K562 (cell line): ENCODE results near the gene ABT1. TPM values are rescaled to one million over a fixed set of nuclear protein-coding genes. Genes with fewer than 3 reads are reported as not detected.

ENCODE experiments used
- ARNT ChIP-seq, 2 experiments: fragments of 450-650 bp; IDR thresholded peaks; 2 replicates each; pipeline ENCODE4 v1.6.1; 2016; ENCODE audit warnings: mild to moderate bottlenecking in 1 of 2
- CREB1 ChIP-seq, 2 experiments: sonication (generic) in 1 of 2; formaldehyde crosslinking in 1 of 2; IDR thresholded peaks; 2 replicates each; pipeline versions ENCODE4 v1.6.1 to v1.8.0; 2012 to 2022; ENCODE audit warnings: inconsistent platforms in 1 of 2, mild to moderate bottlenecking in 1 of 2, missing genetic modification reagents in 1 of 2, moderate library complexity in 1 of 2
- CREM ChIP-seq: IDR thresholded peaks from 2 replicates; pipeline ENCODE4 v1.6.1; 2014; ENCODE audit warnings: antibody characterized with exemption, low read depth
- EP300 ChIP-seq: IDR thresholded peaks from 2 replicates; pipeline ENCODE4 v1.6.1; 2012; ENCODE audit warnings: low read length, improper control_type of control experiment
- EZH2 ChIP-seq: IDR thresholded peaks from 2 replicates; pipeline ENCODE4 v1.6.1; 2012; ENCODE audit warnings: low read depth, mild to moderate bottlenecking, inconsistent platforms, low read length, borderline replicate concordance
- FOXJ2 ChIP-seq: fragments of 200-800 bp; sonication (Bioruptor generic); IDR thresholded peaks from 2 replicates; pipeline ENCODE4 v1.6.1; 2016; ENCODE audit warnings: missing genetic modification characterization, missing compliant biosample characterization
- GABPA ChIP-seq: fragments of 200-800 bp; sonication (Bioruptor generic); conservative IDR thresholded peaks from 2 replicates; pipeline ENCODE4 v1.6.1; 2016; ENCODE audit warnings: low read depth, missing genetic modification characterization, missing compliant biosample characterization
- GABPB2 ChIP-seq: fragments of 250-450 bp; sonication (Bioruptor Pico); conservative IDR thresholded peaks from 2 replicates; pipeline ENCODE4 v1.5.1; 2021; ENCODE audit warnings: mild to moderate bottlenecking
- HMG20B ChIP-seq: fragments of 250-450 bp; sonication (Bioruptor Pico); IDR thresholded peaks from 2 replicates; pipeline ENCODE4 v1.5.0; 2021; ENCODE audit warnings: mild to moderate bottlenecking
- IRF2 ChIP-seq: sonication (generic); formaldehyde crosslinking; IDR thresholded peaks from 2 replicates; pipeline ENCODE4 v1.8.1; 2022; ENCODE audit warnings: mild to moderate bottlenecking, missing genetic modification reagents
- OTX1 ChIP-seq: fragments of 450-650 bp; formaldehyde crosslinking; IDR thresholded peaks from 2 replicates; pipeline ENCODE4 v1.4.0; 2022; ENCODE audit warnings: mild to moderate bottlenecking
- PYGO2 ChIP-seq: fragments of 450-650 bp; IDR thresholded peaks from 2 replicates; pipeline ENCODE4 v1.6.1; 2016; ENCODE audit warnings: mild to moderate bottlenecking, missing genetic modification characterization, moderate library complexity, missing compliant biosample characterization
- RBBP5 ChIP-seq: fragments of 200-600 bp; sonication (generic); IDR thresholded peaks from 2 replicates; pipeline ENCODE4 v1.6.1; 2012; ENCODE audit warnings: borderline replicate concordance, mild to moderate bottlenecking, low read length, control low read depth, inconsistent platforms; ENCODE audit not compliant: insufficient read depth, poor library complexity, severe bottlenecking
- RNF219 ChIP-seq: fragments of 250-450 bp; sonication (Bioruptor Pico); IDR thresholded peaks from 2 replicates; pipeline ENCODE4 v1.5.0; 2022; ENCODE audit warnings: mild to moderate bottlenecking
- SMAD3 ChIP-seq: fragments of 450-650 bp; formaldehyde crosslinking; conservative IDR thresholded peaks from 2 replicates; pipeline ENCODE4 v1.4.0; 2020; ENCODE audit warnings: mild to moderate bottlenecking
- TCF7L2 ChIP-seq: fragments of 150-350 bp; IDR thresholded peaks from 2 replicates; pipeline ENCODE4 v1.6.1; 2016; ENCODE audit warnings: low read depth, mild to moderate bottlenecking, low read length, moderate library complexity
- TFAP4 ChIP-seq: sonication (generic); formaldehyde crosslinking; IDR thresholded peaks from 2 replicates; pipeline ENCODE4 v1.8.0; 2022; ENCODE audit warnings: missing genetic modification reagents, mild to moderate bottlenecking, moderate library complexity, borderline replicate concordance
- ZBTB1 ChIP-seq: sonication (generic); formaldehyde crosslinking; IDR thresholded peaks from 2 replicates; pipeline ENCODE4 v1.8.1; 2023; ENCODE audit warnings: missing genetic modification reagents, low read depth, mild to moderate bottlenecking, borderline replicate concordance
- ZNF212 ChIP-seq: fragments of 450-650 bp; formaldehyde crosslinking; IDR thresholded peaks from 2 replicates; pipeline ENCODE4 v1.4.0; 2020; ENCODE audit warnings: mild to moderate bottlenecking
- ZNF23 ChIP-seq: fragments of 250-450 bp; sonication (Bioruptor Pico); IDR thresholded peaks from 2 replicates; pipeline ENCODE4 v1.4.0; 2020; ENCODE audit warnings: mild to moderate bottlenecking
- ZNF253 ChIP-seq: fragments of 250-450 bp; sonication (Bioruptor Pico); conservative IDR thresholded peaks from 2 replicates; pipeline ENCODE4 v1.6.1; 2021; ENCODE audit warnings: mild to moderate bottlenecking
- ZNF280B ChIP-seq: fragments of 250-450 bp; sonication (Bioruptor Pico); IDR thresholded peaks from 2 replicates; pipeline ENCODE4 v1.5.1; 2021; ENCODE audit warnings: mild to moderate bottlenecking
- ZNF384 ChIP-seq: IDR thresholded peaks from 2 replicates; pipeline ENCODE4 v1.6.1; 2012; ENCODE audit warnings: low read depth, low read length, improper control_type of control experiment
- ZNF507 ChIP-seq: conservative IDR thresholded peaks from 2 replicates; pipeline ENCODE4 v1.6.1; 2017; ENCODE audit warnings: missing genetic modification characterization, missing compliant biosample characterization
- ZNF57 ChIP-seq: fragments of 450-650 bp; formaldehyde crosslinking; IDR thresholded peaks from 2 replicates; pipeline ENCODE4 v1.4.0; 2020; ENCODE audit warnings: mild to moderate bottlenecking, moderate library complexity
- ZNF699 ChIP-seq: fragments of 250-450 bp; sonication (Bioruptor Pico); IDR thresholded peaks from 2 replicates; pipeline ENCODE4 v1.8.0; 2021; ENCODE audit warnings: mild to moderate bottlenecking, moderate library complexity; ENCODE audit not compliant: insufficient replicate concordance
- polyA plus RNA-seq, 8 experiments: library from polyadenylated mRNA; depleted of rRNA in 4 of 8; stranded (reverse) in 5 of 8; unstranded in 3 of 8; fragments of >200 nt; fragmentation: Nextera tagmentation in 2 of 8; fragmentation: Illumina TruSeq in 1 of 8; extraction: Ambion mirVana in 2 of 8; extraction: Trizol in 1 of 8; gene quantifications; 2 replicates each; pipeline versions ENCODE4 v1.2.1 to v1.2.3, GENCODE V29; 2011 to 2014; ENCODE audit warnings: inconsistent platforms in 1 of 8, missing spikeins in 1 of 8
- total RNA-seq, 7 experiments: library from RNA; depleted of rRNA in 6 of 7; stranded (reverse); fragments of >200 nt in 6 of 7; fragmentation: Illumina TruSeq in 2 of 7; extraction: Trizol in 2 of 7; gene quantifications; 2 replicates each; pipeline versions ENCODE4 v1.2.1 to v1.2.3, GENCODE V29; 2011 to 2021; ENCODE audit warnings: low replicate concordance in 1 of 7

ABT1 gene
- total and polyA plus RNA-seq, 9 of the 15 experiments (the other 6 are each of a cell fraction or from before 2014, with no cell fraction given): 8.8 to 52.7 (median 40.7) TPM

- TF ChIP-seq ZNF253 (CRISPR knock-in tag): no peak; the same call in 1 of the 2 replicates
- TF ChIP-seq FOXJ2 (tag): peak; percentile 76
- TF ChIP-seq GABPA (tag): peak; percentile 82
- no peak for TF ChIP-seq ZNF212 (CRISPR knock-in tag)
- TF ChIP-seq ZNF384: peak; percentile 74; the same call in 1 of the 2 replicates
- no peak for TF ChIP-seq IRF2 (CRISPR knock-in tag)
- no peak for TF ChIP-seq EZH2
- TF ChIP-seq ZBTB1 (CRISPR knock-in tag): peak; percentile 43; the same call in 1 of the 2 replicates
- no peak for TF ChIP-seq RBBP5
- TF ChIP-seq SMAD3 (CRISPR knock-in tag): peak; percentile 69; the same call in 1 of the 2 replicates
- peak; percentile 91 to 97 for TF ChIP-seq ARNT (IDR thresholded peaks at IDR 0.05)
- TF ChIP-seq GABPB2: no peak; the same call in 1 of the 2 replicates
- no peak for TF ChIP-seq ZNF507
- peak; percentile 50; the same call in 1 of the 2 replicates for TF ChIP-seq CREB1 (IDR thresholded peaks at IDR 0.05)
- peak; percentile 61 for TF ChIP-seq CREB1 (CRISPR knock-in tag; IDR thresholded peaks at IDR 0.05)
- peak; percentile 84 for TF ChIP-seq OTX1 (CRISPR knock-in tag)
- TF ChIP-seq PYGO2 (tag): no peak
- no peak for TF ChIP-seq TCF7L2
- no peak for TF ChIP-seq RNF219 (CRISPR knock-in tag)
- no peak for TF ChIP-seq ZNF699
- peak; percentile 82 for TF ChIP-seq TFAP4 (CRISPR knock-in tag)
- TF ChIP-seq HMG20B (CRISPR knock-in tag): no peak
- peak; percentile 74 for TF ChIP-seq CREM
- peak; percentile 84 for TF ChIP-seq EP300
- TF ChIP-seq ZNF57 (CRISPR knock-in tag): no peak
- TF ChIP-seq ZNF23 (CRISPR knock-in tag): no peak
- no peak for TF ChIP-seq ZNF280B
Observed at GRCh38 chr6:26571592-26572296, 25.0 kb upstream of the ABT1 start (continued).
